HS-27A (cell line): ENCODE measurements around the gene HOXC11.

Experiments
- DNase-seq: peaks from one replicate; pipeline ENCODE4 v3.0.0-alpha.2; 2012; ENCODE audit warnings: low read depth, missing footprints

HOXC11 gene

GRCh38 chr12:53972722-53973235 is at the start of gene HOXC11:
TSS of gene HOXC11 (plus strand) at chr12:53973126. CDS start at chr12:53973242, 116 bp downstream.
- no peak for DNase-seq

GRCh38 chr12:53924521-53925405 is 48.2 kb upstream of the HOXC11 start:
- DNase-seq = no peak

GRCh38 chr12:53927220-53928029 is 45.5 kb upstream of the HOXC11 start:
- DNase-seq = no peak

GRCh38 chr12:53928054-53928835 is 44.7 kb upstream of the HOXC11 start:
- no peak for DNase-seq

GRCh38 chr12:53929527-53929926 is 43.4 kb upstream of the HOXC11 start:
- no peak for DNase-seq

- no peak for DNase-seq
These were observed 42.2 kb upstream of the HOXC11 start for GRCh38 chr12:53930591-53931255.

- no peak for DNase-seq
These were observed 40.9 kb upstream of the HOXC11 start for GRCh38 chr12:53931844-53932581.

- no peak for DNase-seq
These were observed 40.0 kb upstream of the HOXC11 start for GRCh38 chr12:53932915-53933314.

- no peak for DNase-seq
These were observed 37.3 kb upstream of the HOXC11 start for GRCh38 chr12:53935383-53936341.

- DNase-seq = no peak
These were observed 35.8 kb upstream of the HOXC11 start for GRCh38 chr12:53937099-53937498.

GRCh38 chr12:53937596-53938325 is 35.2 kb upstream of the HOXC11 start:
- no peak for DNase-seq

GRCh38 chr12:53938326-53939140 is 34.4 kb upstream of the HOXC11 start, which contains the start of gene HOXC13:
TSS of gene HOXC13 (plus strand) at chr12:53938831. CDS start at chr12:53938907, 76 bp downstream.
- DNase-seq = peak; percentile 40

- DNase-seq = no peak
These were observed 33.5 kb upstream of the HOXC11 start for GRCh38 chr12:53939141-53940108.

- DNase-seq = no peak
These were observed 32.4 kb upstream of the HOXC11 start for GRCh38 chr12:53940443-53941014.

- DNase-seq = no peak
These were observed 31.7 kb upstream of the HOXC11 start for GRCh38 chr12:53941187-53941586.

GRCh38 chr12:53941750-53942149 is 31.2 kb upstream of the HOXC11 start:
- no peak for DNase-seq
